Astrocyte of the spinal cord (primary cell): ENCODE data around the gene LINC00305.

Source experiments
- DNase-seq: peaks from one replicate; pipeline ENCODE4 v3.0.0; 2011; ENCODE audit warnings: low read depth, low spot score
- H3K4me3 ChIP-seq: 2 replicates; pipeline ENCODE4 v1.5.1; 2011; ENCODE audit warnings: low read depth, mild to moderate bottlenecking, low read length, moderate library complexity
- in situ Hi-C: cut with HindIII; loops from 2 replicates; pipeline ENCODE4 v1.10.0; 2017; ENCODE audit warnings: low sequenced_read_pairs
- TF ChIP-seq, protein P1 (sequence below): IDR thresholded peaks from 2 replicates; pipeline ENCODE4 v1.5.1; 2012; ENCODE audit warnings: low read depth, mild to moderate bottlenecking, low read length, inconsistent platforms

LINC00305 gene

DNA sequence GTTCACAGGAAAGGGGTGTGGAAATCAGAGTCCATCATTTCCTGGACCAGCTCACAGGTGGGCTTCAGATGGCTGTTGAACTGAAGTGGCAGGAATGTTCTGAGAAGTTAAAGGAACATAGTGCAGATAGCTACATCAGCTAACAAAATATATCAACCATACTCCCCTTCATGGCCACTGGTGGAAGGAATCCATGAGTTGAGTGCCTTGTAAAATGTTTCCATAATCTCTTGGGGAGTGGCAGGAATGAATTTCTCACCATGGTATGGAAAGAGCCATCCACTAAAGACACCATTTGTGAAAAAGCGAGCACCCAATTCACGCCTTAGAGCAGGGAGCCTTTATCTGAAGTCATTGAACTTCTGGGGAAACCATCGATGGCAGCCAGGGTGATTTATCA, at the start of gene LINC00305:
Gene LINC00305 (minus strand): TSS at position 101 of the 400 bp plus-strand sequence.
- no peak within 1 kb of the TSS for H3K4me3 ChIP-seq
- TF ChIP-seq, protein P1, sequence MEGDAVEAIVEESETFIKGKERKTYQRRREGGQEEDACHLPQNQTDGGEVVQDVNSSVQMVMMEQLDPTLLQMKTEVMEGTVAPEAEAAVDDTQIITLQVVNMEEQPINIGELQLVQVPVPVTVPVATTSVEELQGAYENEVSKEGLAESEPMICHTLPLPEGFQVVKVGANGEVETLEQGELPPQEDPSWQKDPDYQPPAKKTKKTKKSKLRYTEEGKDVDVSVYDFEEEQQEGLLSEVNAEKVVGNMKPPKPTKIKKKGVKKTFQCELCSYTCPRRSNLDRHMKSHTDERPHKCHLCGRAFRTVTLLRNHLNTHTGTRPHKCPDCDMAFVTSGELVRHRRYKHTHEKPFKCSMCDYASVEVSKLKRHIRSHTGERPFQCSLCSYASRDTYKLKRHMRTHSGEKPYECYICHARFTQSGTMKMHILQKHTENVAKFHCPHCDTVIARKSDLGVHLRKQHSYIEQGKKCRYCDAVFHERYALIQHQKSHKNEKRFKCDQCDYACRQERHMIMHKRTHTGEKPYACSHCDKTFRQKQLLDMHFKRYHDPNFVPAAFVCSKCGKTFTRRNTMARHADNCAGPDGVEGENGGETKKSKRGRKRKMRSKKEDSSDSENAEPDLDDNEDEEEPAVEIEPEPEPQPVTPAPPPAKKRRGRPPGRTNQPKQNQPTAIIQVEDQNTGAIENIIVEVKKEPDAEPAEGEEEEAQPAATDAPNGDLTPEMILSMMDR: no peak
- in situ Hi-C loops: no loop called here
- DNase-seq: no peak

DNA sequence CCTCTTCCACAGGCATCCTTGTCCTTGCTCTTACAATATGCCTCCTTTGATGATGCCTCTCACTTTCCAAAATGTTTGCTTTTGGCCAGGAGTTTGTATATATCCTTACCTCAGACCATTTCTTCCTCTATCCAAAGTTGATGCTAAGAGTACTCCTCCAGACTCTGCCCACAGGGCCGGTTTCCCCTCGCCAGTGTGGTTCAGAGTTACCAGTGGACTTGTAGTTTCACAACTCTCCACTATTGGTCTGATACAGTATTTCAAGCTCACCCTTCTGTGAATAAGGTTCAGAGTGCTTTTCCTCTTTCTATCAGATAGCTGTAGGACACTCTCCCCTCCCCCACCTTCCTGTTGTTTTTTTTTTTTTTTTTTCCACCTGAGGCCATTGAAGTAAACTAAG, 42.2 kb upstream of the LINC00305 start:
- in situ Hi-C loops: no loop called here
- DNase-seq: no peak
- TF ChIP-seq, protein P1: no peak
- no peak overlapping the region for H3K4me3 ChIP-seq

DNA sequence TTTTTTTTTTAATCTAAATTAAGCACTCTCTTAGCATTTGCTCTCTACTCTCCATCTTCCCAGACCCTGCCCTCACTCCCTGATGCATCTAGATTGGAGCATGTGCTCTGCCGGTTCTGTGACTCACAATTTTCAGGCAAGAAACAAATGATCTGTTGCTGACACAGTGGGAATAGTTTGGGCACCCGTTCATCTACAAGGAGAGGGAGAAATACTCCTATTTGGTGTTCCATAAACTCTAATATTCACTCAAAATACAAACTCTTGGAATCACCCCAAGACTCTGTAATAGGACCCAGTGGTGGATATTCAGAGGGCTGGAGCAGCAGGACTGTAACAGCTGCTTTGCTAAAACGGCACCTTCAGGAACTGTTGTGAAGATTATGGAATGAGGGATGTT, 37.1 kb upstream of the LINC00305 start:
- TF ChIP-seq, protein P1: no peak
- no peak for DNase-seq
- in situ Hi-C loops: no loop called here

DNA sequence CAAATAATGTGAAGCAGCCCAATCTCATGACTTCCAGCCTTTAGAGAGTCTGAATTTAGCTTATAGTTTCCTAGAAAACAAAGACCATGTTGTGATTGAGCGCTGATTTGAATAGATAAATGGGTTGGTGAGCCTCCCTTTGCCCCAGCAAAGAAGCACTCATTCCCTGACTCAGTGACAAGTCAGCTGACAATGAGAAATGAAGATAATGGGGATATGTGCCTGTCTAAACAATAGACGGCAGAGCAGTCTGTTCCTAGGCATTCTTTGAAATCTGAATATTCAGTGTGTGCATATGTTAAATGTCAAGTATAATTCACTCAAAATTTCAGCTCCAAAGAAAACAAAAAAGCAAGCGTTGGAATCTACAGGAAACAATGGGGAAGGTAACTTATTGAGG, 34.8 kb upstream of the LINC00305 start:
- no peak for DNase-seq
- in situ Hi-C loops: no loop called here
- no peak overlapping the region for H3K4me3 ChIP-seq
- TF ChIP-seq, protein P1: no peak

More for the DNA sequence above, 37.1 kb upstream of the LINC00305 start:
- no peak overlapping the region for H3K4me3 ChIP-seq

DNA sequence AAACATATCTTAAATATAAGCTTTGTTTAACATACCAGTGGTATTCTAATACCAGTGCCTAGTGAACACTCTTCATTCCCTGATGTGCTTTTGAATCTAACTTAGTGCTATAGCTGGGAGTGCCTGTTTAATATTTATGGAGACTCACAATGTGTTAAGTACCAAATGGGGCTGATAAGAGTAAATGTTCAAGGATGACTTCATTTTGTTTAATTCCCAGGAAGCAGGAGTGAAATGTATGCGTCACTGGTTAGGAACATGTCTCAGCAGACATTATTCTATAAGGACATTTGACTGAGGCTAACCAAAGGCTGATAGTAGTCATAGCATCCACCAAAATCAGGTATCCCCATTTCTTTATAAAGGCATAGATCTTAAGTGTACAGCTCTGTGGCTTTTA, 31.7 kb upstream of the LINC00305 start:
- TF ChIP-seq, protein P1: no peak
- DNase-seq: no peak
- H3K4me3 ChIP-seq: no peak overlapping the region
- in situ Hi-C loops: no loop called here

DNA sequence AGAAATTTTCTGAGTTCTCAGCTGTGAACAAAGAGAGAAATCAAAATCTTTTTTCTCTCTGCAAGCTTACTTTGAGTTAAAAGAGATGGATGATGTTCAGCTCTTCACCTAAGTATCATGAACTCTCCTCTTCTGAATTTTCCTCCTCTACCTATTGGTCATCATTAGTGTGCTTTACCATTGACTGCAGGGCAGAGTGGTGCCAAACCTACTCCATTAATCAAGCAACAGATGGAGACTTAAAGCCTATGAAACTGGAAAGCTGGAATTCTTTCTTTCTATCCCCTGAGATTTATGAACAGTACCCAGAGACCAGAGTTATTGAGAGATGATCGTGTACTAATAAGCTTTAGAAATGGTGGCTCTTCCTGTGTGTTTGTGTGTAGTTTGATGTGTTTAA, 31.3 kb upstream of the LINC00305 start:
- TF ChIP-seq, protein P1: no peak
- in situ Hi-C loops: no loop called here
- DNase-seq: no peak
- H3K4me3 ChIP-seq: no peak overlapping the region

DNA sequence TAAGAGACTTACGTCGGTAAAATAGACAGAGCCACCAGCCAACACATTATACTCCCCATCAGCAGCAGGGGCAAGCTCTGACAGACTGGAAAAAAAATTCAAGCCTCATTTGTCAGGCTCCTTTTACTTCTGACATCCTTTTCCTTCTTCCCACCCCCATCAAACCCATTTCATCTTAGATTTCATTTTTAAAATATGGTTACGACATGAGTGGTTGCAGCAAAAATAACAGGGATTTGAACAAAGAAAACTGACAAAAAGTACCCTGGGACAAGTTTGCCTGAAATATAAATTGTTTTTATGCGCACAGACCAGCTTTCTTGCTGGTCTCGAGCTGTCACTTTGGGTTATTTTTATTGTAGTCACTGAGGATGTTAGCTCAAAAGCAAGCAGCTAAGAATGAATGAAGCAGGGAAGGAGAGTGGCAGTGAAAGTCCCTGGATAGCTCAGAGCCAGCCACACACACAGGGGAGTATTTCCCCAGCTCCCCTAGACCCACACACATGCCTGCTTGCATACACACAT, 30.7 kb upstream of the LINC00305 start:
- in situ Hi-C loops: no loop called here
- no peak overlapping the region for H3K4me3 ChIP-seq
- TF ChIP-seq, protein P1: no peak
- DNase-seq: no peak
